Iris pigment epithelial cell (primary cell): ENCODE measurements around the gene MYO9B.
A peak's percentile ranks its signal among the peaks of the same experiment; 100 is the strongest.
"Not testable (repeated sequence)": the region's sequence is repeated elsewhere in the genome, so short reads cannot be mapped to it uniquely, and the experiment has no call there.

ENCODE experiments used
- DNase-seq: peaks from one replicate; pipeline ENCODE4 v3.0.0-alpha.2; 2011; ENCODE audit warnings: low read depth

MYO9B gene

GRCh38 chr19:17091758-17092333 lies 16.3 kb downstream of the MYO9B start:
- no peak for DNase-seq

GRCh38 chr19:17092696-17093095 lies 17.1 kb downstream of the MYO9B start:
- no peak for DNase-seq

GRCh38 chr19:17094694-17095093 lies 19.1 kb downstream of the MYO9B start:
- DNase-seq, result not testable (repeated sequence)

GRCh38 chr19:17095141-17095919 lies 19.8 kb downstream of the MYO9B start:
- DNase-seq, result peak; percentile 74

- no peak for DNase-seq
Measured at GRCh38 chr19:17097593-17098126, 22.1 kb downstream of the MYO9B start.

GRCh38 chr19:17098326-17098725 lies 22.7 kb downstream of the MYO9B start:
- no peak for DNase-seq

GRCh38 chr19:17101686-17102628 lies 26.4 kb downstream of the MYO9B start:
- no peak for DNase-seq

- DNase-seq, result peak; percentile 42
Measured at GRCh38 chr19:17103177-17103576, 27.6 kb downstream of the MYO9B start.

- no peak for DNase-seq
Measured at GRCh38 chr19:17104679-17105078, 29.1 kb downstream of the MYO9B start.

GRCh38 chr19:17105556-17105955 lies 30.0 kb downstream of the MYO9B start:
- DNase-seq, result no peak

GRCh38 chr19:17106964-17107363 lies 31.4 kb downstream of the MYO9B start:
- not testable (repeated sequence) for DNase-seq

- peak; percentile 96 for DNase-seq
Measured at GRCh38 chr19:17107546-17108452, 32.2 kb downstream of the MYO9B start.

GRCh38 chr19:17108453-17108784 lies 32.8 kb downstream of the MYO9B start:
- no peak for DNase-seq

- no peak for DNase-seq
Measured at GRCh38 chr19:17109300-17109699, 33.7 kb downstream of the MYO9B start.

- DNase-seq, result no peak
Measured at GRCh38 chr19:17109962-17110598, 34.5 kb downstream of the MYO9B start.

- DNase-seq, result no peak
Measured at GRCh38 chr19:17110599-17110966, 35.0 kb downstream of the MYO9B start.

- no peak for DNase-seq
Measured at GRCh38 chr19:17111766-17112165, 36.2 kb downstream of the MYO9B start.

GRCh38 chr19:17112271-17112670 lies 36.7 kb downstream of the MYO9B start:
- no peak for DNase-seq

- no peak for DNase-seq
Measured at GRCh38 chr19:17112700-17113099, 37.1 kb downstream of the MYO9B start.

- DNase-seq, result no peak
Measured at GRCh38 chr19:17113127-17113785, 37.7 kb downstream of the MYO9B start.
